DOHH2 (cell line): ENCODE measurements around the gene ERRFI1.

Source experiments
- EZH2phosphoT487 ChIP-seq: fragments of 200-600 bp; sonication (generic); IDR thresholded peaks from 2 replicates; pipeline ENCODE4 v1.6.1; 2017; ENCODE audit warnings: borderline replicate concordance, mild to moderate bottlenecking, antibody characterized with exemption, low read length, moderate library complexity, mixed read lengths
- TF ChIP-seq, protein P1 (sequence below): fragments of 200-600 bp; sonication (generic); IDR thresholded peaks from one replicate; pipeline ENCODE4 v1.5.1; 2014; ENCODE audit warnings: antibody characterized with exemption, mild to moderate bottlenecking, low read depth, low read length; ENCODE audit not compliant: poor library complexity, severe bottlenecking

GRCh38 chr1:7972285-7972684 is 53.8 kb downstream of the ERRFI1 start:
- TF ChIP-seq, protein P1, sequence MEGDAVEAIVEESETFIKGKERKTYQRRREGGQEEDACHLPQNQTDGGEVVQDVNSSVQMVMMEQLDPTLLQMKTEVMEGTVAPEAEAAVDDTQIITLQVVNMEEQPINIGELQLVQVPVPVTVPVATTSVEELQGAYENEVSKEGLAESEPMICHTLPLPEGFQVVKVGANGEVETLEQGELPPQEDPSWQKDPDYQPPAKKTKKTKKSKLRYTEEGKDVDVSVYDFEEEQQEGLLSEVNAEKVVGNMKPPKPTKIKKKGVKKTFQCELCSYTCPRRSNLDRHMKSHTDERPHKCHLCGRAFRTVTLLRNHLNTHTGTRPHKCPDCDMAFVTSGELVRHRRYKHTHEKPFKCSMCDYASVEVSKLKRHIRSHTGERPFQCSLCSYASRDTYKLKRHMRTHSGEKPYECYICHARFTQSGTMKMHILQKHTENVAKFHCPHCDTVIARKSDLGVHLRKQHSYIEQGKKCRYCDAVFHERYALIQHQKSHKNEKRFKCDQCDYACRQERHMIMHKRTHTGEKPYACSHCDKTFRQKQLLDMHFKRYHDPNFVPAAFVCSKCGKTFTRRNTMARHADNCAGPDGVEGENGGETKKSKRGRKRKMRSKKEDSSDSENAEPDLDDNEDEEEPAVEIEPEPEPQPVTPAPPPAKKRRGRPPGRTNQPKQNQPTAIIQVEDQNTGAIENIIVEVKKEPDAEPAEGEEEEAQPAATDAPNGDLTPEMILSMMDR, result no peak
- no peak for TF ChIP-seq EZH2phosphoT487
